ENCODE results near the gene GNG12. TPM values are rescaled to one million over a fixed set of nuclear protein-coding genes. Genes with fewer than 3 reads are reported as not detected.

Gene GNG12
- total RNA-seq, 1 experiment from 2014 or later = 12.5 TPM

DNA sequence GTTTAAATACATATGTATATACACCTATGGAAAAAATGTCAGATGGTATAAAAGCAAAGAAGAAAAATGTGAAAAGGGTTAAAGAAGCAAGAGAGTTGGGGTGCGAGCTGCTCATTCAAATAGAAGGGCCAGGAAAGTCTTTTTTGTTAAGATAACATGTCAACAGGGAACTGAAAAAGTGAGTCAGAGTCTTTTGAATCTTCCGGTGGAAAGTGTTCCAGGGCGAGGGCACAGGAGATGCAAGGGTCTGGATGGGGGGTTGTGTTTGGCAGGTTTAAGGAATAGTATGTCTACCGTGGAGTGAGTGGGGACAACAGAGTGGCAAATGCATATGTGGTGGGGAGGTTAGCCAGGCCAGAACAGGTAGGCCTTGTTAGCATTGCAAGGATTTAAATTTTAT is 22.2 kb upstream of the GNG12 start:
- Mint-ChIP-seq H3K9me3 (ENCODE audit: unreplicated experiment) (no peaks in the 10 kb centered on the region), H3K4me1 (ENCODE audit: low read depth, unreplicated experiment) (no peaks in the 10 kb centered on the region), H3K4me3 (ENCODE audit: unreplicated experiment) (no peak overlapping the region), H3K27ac (ENCODE audit: unreplicated experiment) (no peak overlapping the region), H3K27me3 (ENCODE audit: insufficient read depth, unreplicated experiment) (peaks cover 7% of the 10 kb centered on the region), H3K36me3 (ENCODE audit: insufficient read depth, unreplicated experiment) (no peaks in the 10 kb centered on the region)
- ChIA-PET CTCF (interaction anchor here (0.8 kb wide), 1 partner anchor 261 kb away, joined by 4 read pairs; no protein-coding TSS in a partner anchor), POLR2A (no interaction called here)
- Histone ChIP-seq H3K36me3 (ENCODE audit: control insufficient read depth, insufficient read depth, low read length) (no peaks in the 10 kb centered on the region), H3K4me1 (no peaks in the 10 kb centered on the region), H3K27me3 (replicated peaks; ENCODE audit: control insufficient read depth, insufficient read depth, low read length) (no peaks in the 10 kb centered on the region), H3K4me3 (ENCODE audit: low read depth, low read length) (no peak overlapping the region), H3K9me3 (no peaks in the 10 kb centered on the region)
- no TSS peak for BruUV-seq (replicated peaks)
- no peak for DNase-seq
- intact Hi-C loops (cut with micrococcal nuclease; ENCODE audit: unreplicated experiment) = loop anchor here (10.0 kb wide), 1 partner anchor 99 kb away; no protein-coding TSS in a partner anchor
- TF ChIP-seq, protein P1, sequence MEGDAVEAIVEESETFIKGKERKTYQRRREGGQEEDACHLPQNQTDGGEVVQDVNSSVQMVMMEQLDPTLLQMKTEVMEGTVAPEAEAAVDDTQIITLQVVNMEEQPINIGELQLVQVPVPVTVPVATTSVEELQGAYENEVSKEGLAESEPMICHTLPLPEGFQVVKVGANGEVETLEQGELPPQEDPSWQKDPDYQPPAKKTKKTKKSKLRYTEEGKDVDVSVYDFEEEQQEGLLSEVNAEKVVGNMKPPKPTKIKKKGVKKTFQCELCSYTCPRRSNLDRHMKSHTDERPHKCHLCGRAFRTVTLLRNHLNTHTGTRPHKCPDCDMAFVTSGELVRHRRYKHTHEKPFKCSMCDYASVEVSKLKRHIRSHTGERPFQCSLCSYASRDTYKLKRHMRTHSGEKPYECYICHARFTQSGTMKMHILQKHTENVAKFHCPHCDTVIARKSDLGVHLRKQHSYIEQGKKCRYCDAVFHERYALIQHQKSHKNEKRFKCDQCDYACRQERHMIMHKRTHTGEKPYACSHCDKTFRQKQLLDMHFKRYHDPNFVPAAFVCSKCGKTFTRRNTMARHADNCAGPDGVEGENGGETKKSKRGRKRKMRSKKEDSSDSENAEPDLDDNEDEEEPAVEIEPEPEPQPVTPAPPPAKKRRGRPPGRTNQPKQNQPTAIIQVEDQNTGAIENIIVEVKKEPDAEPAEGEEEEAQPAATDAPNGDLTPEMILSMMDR (IDR thresholded peaks at IDR 0.05; ENCODE audit: insufficient read depth in 1 of 2, low read depth in 1 of 2, low read length in 1 of 2, severe bottlenecking in 1 of 2, unreplicated experiment in 1 of 2) = no peak

DNA sequence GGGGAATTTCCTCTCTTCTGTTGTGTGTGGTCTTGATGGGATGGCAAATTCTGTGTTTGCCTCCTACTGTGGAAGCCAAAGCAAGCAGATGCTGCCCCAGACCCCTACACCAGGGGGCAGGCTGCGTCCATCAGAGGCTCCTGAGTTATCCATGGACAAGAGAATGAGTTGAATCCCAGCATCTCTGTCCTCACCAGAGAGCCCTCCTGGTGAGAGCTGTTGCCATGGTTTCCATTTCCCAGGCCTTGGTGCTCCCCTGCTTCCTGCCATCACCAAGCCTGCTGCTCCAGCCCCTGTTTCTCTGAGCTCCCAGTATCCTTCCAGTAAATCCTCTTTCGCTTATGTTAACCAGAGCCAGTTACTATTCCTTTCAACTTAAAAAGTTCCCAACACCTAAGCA is 20.4 kb upstream of the GNG12 start:
- H3K27ac Mint-ChIP-seq (ENCODE audit: unreplicated experiment) = no peak overlapping the region
- peak; percentile 51 to 69 for DNase-seq
- Histone ChIP-seq H3K4me1 (no peaks in the 10 kb centered on the region), H3K4me3 (ENCODE audit: low read depth, low read length) (no peak overlapping the region), H3K36me3 (ENCODE audit: control insufficient read depth, insufficient read depth, low read length) (no peaks in the 10 kb centered on the region), H3K9me3 (no peaks in the 10 kb centered on the region), H3K27me3 (replicated peaks; ENCODE audit: control insufficient read depth, insufficient read depth, low read length) (no peaks in the 10 kb centered on the region)
- intact Hi-C loops (cut with micrococcal nuclease; ENCODE audit: unreplicated experiment) = loop anchor here (1.0 to 10.0 kb wide), 5 partner anchors 101 to 489 kb away; no protein-coding TSS in a partner anchor
- TF ChIP-seq, protein P1 (IDR thresholded peaks at IDR 0.05; ENCODE audit: insufficient read depth in 1 of 2, low read depth in 1 of 2, low read length in 1 of 2, severe bottlenecking in 1 of 2, unreplicated experiment in 1 of 2) = peak; percentile 78 to 79
- BruUV-seq (replicated peaks) = no TSS peak
- POLR2A ChIA-PET = no interaction called here
- no peaks in the 10 kb centered on the region for H3K36me3 Mint-ChIP-seq (ENCODE audit: insufficient read depth, unreplicated experiment)
- no peak overlapping the region for H3K4me3 Mint-ChIP-seq (ENCODE audit: unreplicated experiment)
- no peaks in the 10 kb centered on the region for H3K9me3 Mint-ChIP-seq (ENCODE audit: unreplicated experiment)
- no peaks in the 10 kb centered on the region for H3K4me1 Mint-ChIP-seq (ENCODE audit: low read depth, unreplicated experiment)
- peaks cover 11% of the 10 kb centered on the region for H3K27me3 Mint-ChIP-seq (ENCODE audit: insufficient read depth, unreplicated experiment)
- CTCF ChIA-PET = interaction anchor here (0.7 kb wide), 1 partner anchor 158 kb away, joined by 3 read pairs; no protein-coding TSS in a partner anchor

DNA sequence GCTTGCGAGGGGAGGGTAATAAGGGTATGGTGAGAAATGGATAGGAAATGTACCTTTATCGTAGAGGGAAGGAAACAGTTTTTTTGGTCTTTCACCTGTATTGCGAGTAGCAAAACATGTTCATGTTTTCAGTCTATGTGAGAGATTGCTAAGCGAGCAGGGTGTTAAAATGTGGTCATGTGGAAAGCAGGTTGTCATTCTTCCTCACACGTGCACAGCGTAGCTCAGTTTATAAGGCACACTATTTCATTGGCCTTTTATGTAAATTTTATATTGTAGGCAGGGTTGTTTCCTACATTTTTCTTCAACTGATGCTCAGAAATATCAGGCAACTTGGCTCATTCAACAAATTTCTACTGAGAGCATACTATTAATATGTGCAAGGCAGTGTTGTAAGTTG is 18.5 kb upstream of the GNG12 start:
- TF ChIP-seq, protein P1 (IDR thresholded peaks at IDR 0.05; ENCODE audit: insufficient read depth in 1 of 2, low read depth in 1 of 2, low read length in 1 of 2, severe bottlenecking in 1 of 2, unreplicated experiment in 1 of 2) = no peak
- H3K4me1 ChIP-seq = no peaks in the 10 kb centered on the region
- H3K27ac Mint-ChIP-seq (ENCODE audit: unreplicated experiment) = no peak overlapping the region
- no peak overlapping the region for H3K4me3 ChIP-seq (ENCODE audit: low read depth, low read length)
- H3K27me3 ChIP-seq (replicated peaks; ENCODE audit: control insufficient read depth, insufficient read depth, low read length) = no peaks in the 10 kb centered on the region
- peaks cover 8% of the 10 kb centered on the region for H3K27me3 Mint-ChIP-seq (ENCODE audit: insufficient read depth, unreplicated experiment)
- H3K4me1 Mint-ChIP-seq (ENCODE audit: low read depth, unreplicated experiment) = no peaks in the 10 kb centered on the region
- ChIA-PET POLR2A (no interaction called here), CTCF (interaction anchor here (0.7 kb wide), 1 partner anchor 469 kb away, joined by 5 read pairs; no protein-coding TSS in a partner anchor)
- no peak for DNase-seq
- H3K36me3 Mint-ChIP-seq (ENCODE audit: insufficient read depth, unreplicated experiment) = no peaks in the 10 kb centered on the region
- no peak overlapping the region for H3K4me3 Mint-ChIP-seq (ENCODE audit: unreplicated experiment)
- no peaks in the 10 kb centered on the region for H3K9me3 ChIP-seq
- intact Hi-C loops (cut with micrococcal nuclease; ENCODE audit: unreplicated experiment) = loop anchor here (5.0 to 10.0 kb wide), 2 partner anchors 103 to 314 kb away; no protein-coding TSS in a partner anchor
- no TSS peak for BruUV-seq (replicated peaks)
- H3K9me3 Mint-ChIP-seq (ENCODE audit: unreplicated experiment) = no peaks in the 10 kb centered on the region
- no peaks in the 10 kb centered on the region for H3K36me3 ChIP-seq (ENCODE audit: control insufficient read depth, insufficient read depth, low read length)
